Fibroblast of pulmonary artery (primary cell): ENCODE measurements around the gene RNF11.

Source experiments
- DNase-seq: peaks from one replicate; pipeline ENCODE4 v3.0.0-alpha.2; 2010; ENCODE audit warnings: low read depth
- H3K4me3 ChIP-seq: replicated peaks from 2 replicates; pipeline ENCODE4 v1.5.1; 2011; ENCODE audit warnings: low read depth, mild to moderate bottlenecking, control low read depth, low read length, moderate library complexity
- CTCF ChIP-seq: IDR thresholded peaks from 2 replicates; pipeline ENCODE4 v1.5.1; 2011; ENCODE audit warnings: mild to moderate bottlenecking, control low read depth, low read length, inconsistent platforms; ENCODE audit errors: missing control alignments

RNF11 gene

GRCh38 chr1:51313961-51314777 is 78.1 kb downstream of the RNF11 start:
- no peak for TF ChIP-seq CTCF
- no peak overlapping the region for H3K4me3 ChIP-seq
- peak; percentile 86 for DNase-seq

- TF ChIP-seq CTCF = no peak
- DNase-seq = no peak
- no peak overlapping the region for H3K4me3 ChIP-seq
Measured at GRCh38 chr1:51314974-51315373, 78.9 kb downstream of the RNF11 start.

DNA sequence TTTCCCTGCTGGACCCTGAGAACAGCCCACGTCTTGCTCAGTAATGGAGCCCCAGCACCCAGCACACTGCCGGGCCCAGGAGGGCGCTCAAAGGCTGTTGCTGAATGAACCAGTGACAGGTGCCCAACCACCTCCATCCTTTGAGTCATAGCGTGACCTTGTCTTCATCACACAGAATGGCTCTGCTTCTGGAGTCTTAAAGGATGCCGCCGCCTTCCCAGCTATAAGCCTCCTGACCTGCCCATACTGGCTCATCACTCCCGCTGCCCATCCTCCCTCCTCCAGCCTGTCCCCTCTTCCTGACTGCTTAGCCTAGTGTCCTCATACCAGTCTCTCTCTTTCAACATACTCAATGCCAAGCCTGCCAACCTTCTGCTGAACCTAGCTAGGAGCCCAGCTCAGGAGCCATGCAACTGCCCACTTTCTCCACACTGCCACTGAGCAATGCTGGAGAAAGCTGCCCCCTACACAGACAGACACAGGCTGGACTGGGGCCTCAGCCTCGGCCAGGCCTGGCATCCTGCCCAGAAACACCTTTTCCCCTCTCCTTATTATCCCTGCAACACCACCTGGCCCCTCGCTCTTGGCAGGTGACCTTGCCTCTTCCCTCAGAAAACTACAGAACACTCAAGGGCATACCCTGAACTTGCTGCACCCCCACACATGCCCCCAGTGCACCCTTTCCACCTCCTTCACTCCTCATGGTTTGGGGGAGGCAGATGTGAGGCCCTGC is 80.2 kb downstream of the RNF11 start:
- no peak for DNase-seq
- H3K4me3 ChIP-seq = no peak overlapping the region
- TF ChIP-seq CTCF = no peak

DNA sequence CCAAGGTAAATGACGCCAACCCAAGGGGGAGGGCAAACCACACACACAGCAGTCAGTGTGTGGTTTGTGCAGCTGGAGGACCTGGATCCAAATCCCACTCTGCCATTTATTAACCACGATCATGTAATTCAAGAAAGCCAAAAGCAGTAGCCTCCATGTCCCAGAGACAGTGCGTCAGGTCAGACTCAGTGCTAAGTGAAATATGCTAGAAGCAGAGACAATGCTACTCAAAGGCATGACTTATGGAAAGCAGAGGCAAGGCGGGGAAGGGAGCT is 80.7 kb downstream of the RNF11 start:
- DNase-seq = no peak
- H3K4me3 ChIP-seq = no peak overlapping the region
- no peak for TF ChIP-seq CTCF

GRCh38 chr1:51317798-51318197 is 81.7 kb downstream of the RNF11 start:
- no peak for TF ChIP-seq CTCF
- no peak overlapping the region for H3K4me3 ChIP-seq
- DNase-seq = no peak

GRCh38 chr1:51320967-51321923 is 85.2 kb downstream of the RNF11 start:
- no peak for DNase-seq
- no peak for TF ChIP-seq CTCF
- no peak overlapping the region for H3K4me3 ChIP-seq
